Neuronal stem cell (in vitro differentiated cells): ENCODE results near the gene SLC39A11.

ENCODE experiments used
- DNase-seq: peaks from one replicate; pipeline ENCODE4 v3.0.0-alpha.2; 2013; ENCODE audit warnings: low spot score
- H2AFZ ChIP-seq: one replicate; pipeline ENCODE4 v1.6.1; 2013; ENCODE audit warnings: mild to moderate bottlenecking, low read length, inconsistent platforms
- H2AK5ac ChIP-seq: 2 replicates; pipeline ENCODE4 v1.6.1; 2013; ENCODE audit warnings: low read depth, mild to moderate bottlenecking, inconsistent platforms, low read length, moderate library complexity, mixed read lengths
- H2BK120ac ChIP-seq: 2 replicates; pipeline ENCODE4 v1.6.1; 2013; ENCODE audit warnings: low read depth, mild to moderate bottlenecking, inconsistent platforms, low read length, moderate library complexity, mixed read lengths
- H2BK12ac ChIP-seq: one replicate; pipeline ENCODE4 v1.6.1; 2013; ENCODE audit warnings: low read length, inconsistent platforms
- H2BK15ac ChIP-seq: 2 replicates; pipeline ENCODE4 v1.6.1; 2013; ENCODE audit warnings: mild to moderate bottlenecking, low read length, inconsistent platforms, mixed read lengths
- H2BK5ac ChIP-seq: one replicate; pipeline ENCODE4 v1.6.1; 2013; ENCODE audit warnings: inconsistent platforms, mild to moderate bottlenecking, low read length, moderate library complexity
- H3K14ac ChIP-seq: one replicate; pipeline ENCODE4 v1.6.1; 2013; ENCODE audit warnings: low read length, inconsistent platforms
- H3K18ac ChIP-seq: 2 replicates; pipeline ENCODE4 v1.6.1; 2013; ENCODE audit warnings: low read length, inconsistent platforms
- H3K23ac ChIP-seq: 2 replicates; pipeline ENCODE4 v1.6.1; 2013; ENCODE audit warnings: low read depth, mild to moderate bottlenecking, mixed read lengths, low read length, inconsistent platforms; ENCODE audit not compliant: poor library complexity
- H3K27ac ChIP-seq: replicated peaks from 3 replicates; pipeline ENCODE4 v1.5.1; 2013; ENCODE audit warnings: low read length, inconsistent platforms
- H3K27me3 ChIP-seq, 3 experiments: 2 replicates each; pipeline ENCODE4 v1.6.1; 2013; ENCODE audit warnings: low read length in 3 of 3, mild to moderate bottlenecking in 2 of 3, inconsistent platforms in 1 of 3, low read depth in 1 of 3, mixed read lengths in 1 of 3, moderate library complexity in 1 of 3; ENCODE audit not compliant: control insufficient read depth in 3 of 3, insufficient read depth in 3 of 3
- H3K36me3 ChIP-seq, 2 donors: replicated peaks in 1 of 2; 2 replicates each; pipeline ENCODE4 v1.6.1; 2013; ENCODE audit warnings: low read length in 2 of 2; ENCODE audit not compliant: control insufficient read depth in 2 of 2, insufficient read depth in 2 of 2
- H3K4ac ChIP-seq: 2 replicates; pipeline ENCODE4 v1.6.1; 2013; ENCODE audit warnings: inconsistent platforms, mild to moderate bottlenecking, low read length, moderate library complexity
- H3K4me1 ChIP-seq, 2 donors: 1 replicate in 1 of 2; 2 replicates in 1 of 2; pipeline ENCODE4 v1.6.1; 2013; ENCODE audit warnings: low read length in 2 of 2, low read depth in 1 of 2; ENCODE audit not compliant: control insufficient read depth in 2 of 2, insufficient read depth in 1 of 2
- H3K4me2 ChIP-seq: one replicate; pipeline ENCODE4 v1.6.1; 2013; ENCODE audit warnings: mild to moderate bottlenecking, low read length, inconsistent platforms; ENCODE audit not compliant: insufficient read depth, poor library complexity, severe bottlenecking
- H3K4me3 ChIP-seq, 2 donors: 2 replicates each; pipeline ENCODE4 v1.5.1; 2013; ENCODE audit warnings: low read length in 2 of 2, mild to moderate bottlenecking in 2 of 2, inconsistent platforms in 1 of 2, moderate library complexity in 1 of 2
- H3K79me1 ChIP-seq: one replicate; pipeline ENCODE4 v1.6.1; 2013; ENCODE audit warnings: low read depth, mild to moderate bottlenecking, inconsistent platforms, low read length, moderate library complexity
- H3K9ac ChIP-seq: one replicate; pipeline ENCODE4 v1.6.1; 2013; ENCODE audit warnings: mild to moderate bottlenecking, low read depth, low read length, inconsistent platforms; ENCODE audit not compliant: poor library complexity
- H3K9me3 ChIP-seq, 2 donors: replicated peaks in 1 of 2; 2 replicates each; pipeline versions ENCODE3 to v1.6.1; 2013; ENCODE audit warnings: low read length in 2 of 2, mild to moderate bottlenecking in 2 of 2, inconsistent platforms in 1 of 2, low read depth in 1 of 2, mixed read lengths in 1 of 2, moderate library complexity in 1 of 2; ENCODE audit not compliant: control insufficient read depth in 2 of 2, insufficient read depth in 1 of 2
- H4K8ac ChIP-seq: one replicate; pipeline ENCODE4 v1.6.1; 2013; ENCODE audit warnings: low read depth, mild to moderate bottlenecking, inconsistent platforms, low read length, moderate library complexity
- H4K91ac ChIP-seq: one replicate; pipeline ENCODE4 v1.6.1; 2013; ENCODE audit warnings: low read length, low read depth, mild to moderate bottlenecking, inconsistent platforms; ENCODE audit not compliant: poor library complexity
- WGBS, 2 donors: extraction: QIAGEN DNeasy Blood & Tissue Kit; methylation state at CpG; one replicate each; pipeline ENCODE4 v1.1.7; 2013; ENCODE audit warnings: missing lambda C conversion rate in 2 of 2, mixed read lengths in 1 of 2; ENCODE audit not compliant: insufficient read length in 2 of 2, insufficient replicate concordance in 1 of 2; ENCODE audit errors: extremely low coverage in 2 of 2; 5-methylcytosine and 5-hydroxymethylcytosine counted together

The SLC39A11 gene

DNA sequence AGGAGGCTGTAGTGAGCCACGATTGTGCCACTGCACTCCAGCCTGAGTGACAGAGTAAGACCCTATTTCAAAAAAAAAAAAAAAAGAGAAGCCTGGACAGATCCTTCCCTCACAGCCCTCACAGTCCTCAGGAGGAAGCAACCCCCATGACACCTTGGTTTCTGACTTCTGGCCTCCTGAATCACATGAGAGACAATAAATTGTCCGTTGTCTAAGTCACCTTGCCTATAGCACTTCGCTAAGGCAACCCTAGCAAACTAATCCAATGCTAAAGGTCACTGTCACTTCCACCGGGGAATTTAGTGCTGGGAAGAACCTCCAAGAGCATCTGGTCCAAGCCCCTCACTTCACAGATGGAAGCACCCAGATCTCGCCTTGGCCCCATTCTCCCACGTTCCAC lies 18.9 kb upstream of the SLC39A11 start:
- Histone ChIP-seq H3K4me1 (no peaks in the 10 kb centered on the region), H2BK5ac (no peak overlapping the region), H3K27ac (no peak overlapping the region), H3K27me3 (peaks cover 0 to 9% (median 0%) of the 10 kb centered on the region in 3 experiments), H3K23ac (no peak overlapping the region), H3K9me3 (no peaks in the 10 kb centered on the region), H2AK5ac (no peak overlapping the region), H3K18ac (no peak overlapping the region), H3K9ac (no peak overlapping the region), H3K4me2 (no peak overlapping the region), H3K4me3 (no peak overlapping the region), H3K36me3 (no peaks in the 10 kb centered on the region), H3K4ac (no peak overlapping the region), H3K79me1 (no peaks in the 10 kb centered on the region), H2AFZ (no peak overlapping the region), H2BK120ac (no peak overlapping the region), H3K14ac (no peak overlapping the region), H2BK15ac (no peak overlapping the region), H2BK12ac (no peak overlapping the region), H4K8ac (no peak overlapping the region), H4K91ac (no peak overlapping the region)
- DNase-seq: no peak
- WGBS, 2 donors: no CpG with 5 or more reads among the region's 6 CpGs

GRCh38 chr17:73107191-73107590 lies 14.7 kb upstream of the SLC39A11 start:
- no peak overlapping the region for H3K18ac ChIP-seq
- H3K36me3 ChIP-seq: no peaks in the 10 kb centered on the region
- H2AFZ ChIP-seq: no peak overlapping the region
- H3K4me1 ChIP-seq: no peaks in the 10 kb centered on the region
- H3K79me1 ChIP-seq: no peaks in the 10 kb centered on the region
- H2AK5ac ChIP-seq: no peak overlapping the region
- no peak for DNase-seq
- no peak overlapping the region for H2BK15ac ChIP-seq
- H2BK12ac ChIP-seq: no peak overlapping the region
- no CpG with 5 or more reads among the region's 4 CpGs for WGBS, 2 donors
- H3K23ac ChIP-seq: no peak overlapping the region
- H3K4ac ChIP-seq: no peak overlapping the region
- no peak overlapping the region for H3K9ac ChIP-seq
- no peak overlapping the region for H2BK5ac ChIP-seq
- H2BK120ac ChIP-seq: no peak overlapping the region
- H3K27me3 ChIP-seq: no peaks in the 10 kb centered on the region
- peaks cover 0 to 5% of the 10 kb centered on the region in 2 donors for H3K9me3 ChIP-seq
- no peak overlapping the region for H4K91ac ChIP-seq
- no peak overlapping the region for H3K27ac ChIP-seq
- H4K8ac ChIP-seq: no peak overlapping the region
- no peak overlapping the region for H3K14ac ChIP-seq
- H3K4me2 ChIP-seq: no peak overlapping the region
- H3K4me3 ChIP-seq: no peak overlapping the region

DNA sequence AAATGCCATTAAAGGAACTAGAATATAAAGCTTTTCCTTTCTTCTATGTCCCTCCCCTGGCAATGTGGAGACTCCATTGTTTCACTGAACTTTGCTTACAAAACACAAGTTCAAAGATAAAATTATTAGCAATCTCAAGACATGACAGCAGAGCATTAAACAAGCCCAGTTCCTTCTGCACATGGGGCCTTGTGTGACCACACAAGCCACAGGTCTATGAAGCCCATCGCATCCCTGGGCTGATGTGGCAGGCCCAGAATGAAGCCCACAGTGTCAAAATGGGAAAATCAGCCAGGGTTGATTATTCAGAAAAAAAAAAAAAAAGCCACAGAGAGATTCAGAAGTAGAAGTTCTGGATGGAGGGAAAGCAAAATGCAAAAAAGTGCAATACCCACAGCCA lies 12.9 kb upstream of the SLC39A11 start:
- no peak for DNase-seq
- WGBS, 2 donors: no CpG with 5 or more reads among the region's 1 CpG

GRCh38 chr17:73104450-73104849 lies 12.0 kb upstream of the SLC39A11 start:
- Histone ChIP-seq H3K14ac (no peak overlapping the region), H4K91ac (no peak overlapping the region), H2AK5ac (no peak overlapping the region), H3K9me3 (peaks cover 0 to 5% of the 10 kb centered on the region in 2 donors), H2BK12ac (no peak overlapping the region), H3K9ac (no peak overlapping the region), H2BK5ac (no peak overlapping the region), H3K36me3 (no peaks in the 10 kb centered on the region), H3K4me1 (no peaks in the 10 kb centered on the region), H3K79me1 (no peaks in the 10 kb centered on the region), H3K27ac (no peak overlapping the region), H2BK120ac (no peak overlapping the region), H4K8ac (no peak overlapping the region), H3K23ac (no peak overlapping the region), H3K18ac (no peak overlapping the region), H3K4me3 (no peak overlapping the region), H3K4me2 (no peak overlapping the region), H3K4ac (no peak overlapping the region), H2BK15ac (no peak overlapping the region), H2AFZ (no peak overlapping the region), H3K27me3 (peaks cover 0 to 2% (median 0%) of the 10 kb centered on the region in 3 experiments)
- no CpG with 5 or more reads among the region's 3 CpGs for WGBS, 2 donors
- DNase-seq: no peak

More for the DNA sequence above, 12.9 kb upstream of the SLC39A11 start:
- H3K27ac ChIP-seq: no peak overlapping the region
- no peak overlapping the region for H2AK5ac ChIP-seq
- H2BK12ac ChIP-seq: no peak overlapping the region
- no peaks in the 10 kb centered on the region for H3K27me3 ChIP-seq
- H2BK120ac ChIP-seq: no peak overlapping the region
- H3K9ac ChIP-seq: no peak overlapping the region
- no peaks in the 10 kb centered on the region for H3K36me3 ChIP-seq
- H3K79me1 ChIP-seq: no peaks in the 10 kb centered on the region
- H3K4me2 ChIP-seq: no peak overlapping the region
- no peak overlapping the region for H2BK5ac ChIP-seq
- no peak overlapping the region for H3K23ac ChIP-seq
- H2BK15ac ChIP-seq: no peak overlapping the region
- peaks cover 0 to 5% of the 10 kb centered on the region in 2 donors for H3K9me3 ChIP-seq
- no peak overlapping the region for H4K91ac ChIP-seq
- H3K4me1 ChIP-seq: no peaks in the 10 kb centered on the region
- no peak overlapping the region for H3K18ac ChIP-seq
- H3K4me3 ChIP-seq: no peak overlapping the region
- no peak overlapping the region for H3K4ac ChIP-seq
- no peak overlapping the region for H2AFZ ChIP-seq
- no peak overlapping the region for H4K8ac ChIP-seq
- H3K14ac ChIP-seq: no peak overlapping the region
